GM21381 (cell line): ENCODE data around the gene TAF3.
"Not testable (repeated sequence)": the region's sequence is repeated elsewhere in the genome, so short reads cannot be mapped to it uniquely, and the experiment has no call there.

Experiments
- ATAC-seq: cut with Tn5 transposase; IDR thresholded peaks from one replicate; pipeline ENCODE4 v1.9.1; 2021; ENCODE audit warnings: mild to moderate bottlenecking, moderate library complexity; ENCODE audit not compliant: unreplicated experiment

Gene TAF3

DNA sequence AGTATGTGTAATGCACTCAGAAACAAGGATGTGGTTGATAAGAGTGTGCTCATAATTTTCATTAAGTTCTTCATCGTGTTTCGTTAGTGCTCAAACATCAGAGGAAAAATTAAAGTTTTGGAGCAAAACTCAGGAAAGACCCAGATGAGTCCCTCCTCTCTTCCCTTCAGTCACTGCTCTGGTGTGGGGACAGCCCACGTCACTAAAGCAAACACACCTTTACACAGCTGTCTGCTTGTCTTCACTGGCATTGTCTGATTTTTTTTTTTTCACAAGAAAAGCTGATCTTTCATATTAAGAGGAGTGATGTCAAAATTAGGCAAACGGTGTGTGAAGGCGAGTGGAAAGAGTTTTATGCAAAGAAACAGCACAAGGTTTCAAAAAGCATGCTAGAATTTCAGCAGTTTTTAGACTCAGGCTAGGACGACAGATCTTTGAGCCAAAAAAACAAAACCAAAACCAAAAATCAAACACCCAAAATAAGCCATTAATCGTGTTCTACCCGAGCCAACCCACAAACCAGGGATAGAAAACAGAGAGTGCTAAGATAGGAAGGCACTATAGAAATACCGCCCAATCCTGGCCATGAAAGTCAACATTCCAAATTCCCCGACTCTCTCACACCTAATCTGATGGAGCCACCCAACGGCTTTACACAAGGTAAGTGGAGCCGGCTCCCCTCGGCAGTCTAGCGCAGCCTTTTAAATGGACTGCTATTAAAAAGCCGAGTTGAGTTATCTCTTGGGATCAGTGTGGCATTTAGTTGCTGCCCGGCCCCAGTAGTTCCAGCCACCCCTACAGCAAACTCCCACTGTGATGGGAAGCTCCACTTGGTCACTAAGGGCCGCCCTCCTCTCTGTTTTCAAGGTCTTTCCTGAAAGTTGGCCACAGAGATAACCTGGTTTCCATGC lies 208.3 kb downstream of the TAF3 start:
- no peak for ATAC-seq

- ATAC-seq, result not testable (repeated sequence)
These were observed 212.9 kb downstream of the TAF3 start for GRCh38 chr10:8031211-8031610.

DNA sequence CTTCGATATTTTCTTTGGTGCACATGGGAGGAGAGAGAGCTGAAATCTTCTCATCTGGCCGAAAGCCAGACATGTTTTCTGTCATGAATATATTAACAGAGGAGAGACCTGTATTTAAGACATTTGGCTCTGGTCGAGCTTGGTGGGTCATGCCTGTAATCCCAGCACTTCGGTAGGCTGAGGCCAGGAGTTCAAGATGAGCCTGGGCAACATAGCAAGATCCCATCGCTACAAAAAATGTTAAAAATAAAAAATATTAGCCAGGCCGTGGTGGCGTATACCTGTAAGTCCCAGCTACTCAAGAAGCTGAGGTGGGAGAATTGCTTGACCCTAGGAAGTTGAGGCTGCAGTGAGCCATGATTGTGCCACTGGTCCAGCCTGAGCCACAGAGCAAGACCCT lies 214.3 kb downstream of the TAF3 start:
- no peak for ATAC-seq

- no peak for ATAC-seq
These were observed 215.6 kb downstream of the TAF3 start for GRCh38 chr10:8033812-8034465.

DNA sequence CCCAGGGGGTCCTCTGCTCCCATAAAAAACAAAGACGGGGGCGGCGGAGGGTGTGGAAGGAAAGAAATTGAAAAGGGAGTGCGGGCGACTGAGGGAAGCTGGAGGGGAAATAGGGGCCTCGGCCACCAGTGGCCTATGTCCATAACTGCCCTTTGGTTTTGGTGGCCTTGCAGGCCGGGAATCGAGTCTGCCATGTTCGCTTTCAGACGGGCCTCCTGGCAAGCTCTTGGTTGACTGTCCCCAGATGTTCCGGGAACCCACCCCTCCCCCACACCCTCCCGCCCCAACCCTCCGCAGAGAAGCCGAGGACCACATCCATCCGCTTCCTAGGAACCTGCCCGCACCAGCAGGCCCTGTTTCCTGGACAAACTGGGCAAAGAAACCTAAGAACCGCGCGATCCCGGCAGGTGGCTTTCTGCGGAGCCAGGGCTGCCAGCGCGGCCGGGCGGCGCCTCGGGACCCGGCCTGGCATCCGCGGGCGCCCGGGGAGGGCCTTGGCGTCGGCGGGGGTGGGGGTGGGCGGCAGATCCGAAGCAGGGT lies 216.2 kb downstream of the TAF3 start:
- ATAC-seq, result no peak

- no peak for ATAC-seq
These were observed 216.8 kb downstream of the TAF3 start for GRCh38 chr10:8035006-8035640.

DNA sequence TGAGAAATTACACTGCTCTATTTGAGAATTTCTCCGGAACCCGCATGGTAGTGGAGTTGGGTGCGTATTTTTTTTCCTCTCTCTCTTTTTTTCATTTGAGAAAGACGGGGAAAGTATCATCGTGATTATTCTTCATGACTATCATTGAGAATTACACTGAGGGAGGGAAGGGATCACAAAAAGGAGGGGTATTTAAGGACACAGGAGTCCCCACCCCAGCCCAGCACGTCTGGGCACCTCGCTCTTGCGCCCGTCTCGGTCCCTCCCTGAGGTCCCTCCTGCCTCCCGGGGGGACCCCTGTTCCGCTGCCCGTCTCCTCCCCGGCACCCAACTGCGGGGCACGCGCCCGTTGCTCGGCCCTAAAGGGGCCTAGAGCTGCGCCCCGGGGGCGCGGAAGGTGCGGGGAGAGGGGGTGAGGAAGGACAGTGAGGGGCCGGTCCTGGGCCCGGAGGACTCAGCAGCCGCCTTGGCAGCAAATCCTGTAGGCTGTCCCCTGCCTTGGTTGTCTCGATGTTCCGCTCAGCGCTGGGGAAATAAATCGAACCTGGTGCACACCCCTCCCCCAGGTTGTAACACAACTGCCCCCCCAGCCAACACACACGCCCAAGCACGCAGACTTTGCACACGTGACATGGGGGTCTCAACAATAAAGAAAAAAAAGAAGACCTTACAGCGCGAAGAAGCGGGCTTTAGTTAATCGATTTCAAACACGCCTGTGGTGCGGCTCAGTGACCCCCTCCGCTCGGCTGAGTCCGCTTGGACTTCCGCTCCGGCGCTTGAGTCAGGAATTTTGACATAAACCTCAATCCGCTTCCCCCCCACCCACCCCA lies 217.6 kb downstream of the TAF3 start:
- no peak for ATAC-seq

GRCh38 chr10:8036506-8037198 lies 218.3 kb downstream of the TAF3 start:
- no peak for ATAC-seq

- ATAC-seq, result no peak
These were observed 219.0 kb downstream of the TAF3 start for GRCh38 chr10:8037199-8037801.

DNA sequence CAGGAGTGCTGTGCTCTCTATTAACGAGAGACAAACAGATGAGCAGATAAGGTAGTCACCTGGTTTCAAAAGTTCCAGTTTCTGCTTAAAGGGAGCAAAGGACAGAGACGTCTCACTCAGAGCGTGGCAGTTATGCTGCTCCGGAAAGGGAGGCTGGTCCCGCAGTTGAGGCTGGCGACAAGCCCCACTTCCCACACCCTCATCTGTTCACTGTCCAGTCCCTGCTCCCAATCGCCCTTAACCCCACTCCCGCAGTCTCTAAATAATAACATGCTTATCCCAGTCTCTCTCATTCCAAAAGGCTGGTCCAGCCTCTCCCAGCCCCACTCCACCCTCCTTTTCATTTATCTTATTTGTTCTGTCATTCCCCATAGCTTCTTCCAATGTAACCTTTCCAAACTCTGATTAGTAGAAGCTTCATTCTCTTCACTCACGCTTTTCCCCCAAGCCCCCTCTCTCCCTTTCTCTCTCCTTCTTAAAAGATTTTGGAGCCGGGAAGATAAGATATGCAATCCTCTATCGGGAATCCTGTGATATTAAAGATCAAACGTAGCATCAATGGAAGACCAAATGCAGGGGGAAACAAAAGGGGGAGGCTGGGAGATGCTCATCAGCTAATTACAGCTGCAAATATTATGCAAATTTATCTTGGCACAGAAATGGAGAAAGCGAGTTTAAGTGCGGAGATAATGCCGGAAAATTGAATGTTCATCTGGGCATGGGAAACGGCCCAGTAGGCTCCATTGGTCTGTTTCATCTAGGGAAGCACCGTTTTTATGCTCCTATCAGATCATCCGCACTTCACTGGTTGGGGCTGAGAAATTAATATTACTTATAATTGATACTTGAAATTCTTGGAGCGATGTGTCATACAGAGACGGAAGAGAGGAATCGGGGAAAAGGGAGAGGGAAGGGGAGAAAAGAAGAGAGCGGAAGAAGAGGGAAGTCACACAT lies 219.9 kb downstream of the TAF3 start:
- ATAC-seq, result no peak

- no peak for ATAC-seq
These were observed 221.1 kb downstream of the TAF3 start for GRCh38 chr10:8039321-8039881.

- ATAC-seq, result no peak
These were observed 222.3 kb downstream of the TAF3 start for GRCh38 chr10:8040651-8041050.

- no peak for ATAC-seq
These were observed 223.1 kb downstream of the TAF3 start for GRCh38 chr10:8041284-8041991.

GRCh38 chr10:8041992-8042720 lies 223.9 kb downstream of the TAF3 start:
- no peak for ATAC-seq

DNA sequence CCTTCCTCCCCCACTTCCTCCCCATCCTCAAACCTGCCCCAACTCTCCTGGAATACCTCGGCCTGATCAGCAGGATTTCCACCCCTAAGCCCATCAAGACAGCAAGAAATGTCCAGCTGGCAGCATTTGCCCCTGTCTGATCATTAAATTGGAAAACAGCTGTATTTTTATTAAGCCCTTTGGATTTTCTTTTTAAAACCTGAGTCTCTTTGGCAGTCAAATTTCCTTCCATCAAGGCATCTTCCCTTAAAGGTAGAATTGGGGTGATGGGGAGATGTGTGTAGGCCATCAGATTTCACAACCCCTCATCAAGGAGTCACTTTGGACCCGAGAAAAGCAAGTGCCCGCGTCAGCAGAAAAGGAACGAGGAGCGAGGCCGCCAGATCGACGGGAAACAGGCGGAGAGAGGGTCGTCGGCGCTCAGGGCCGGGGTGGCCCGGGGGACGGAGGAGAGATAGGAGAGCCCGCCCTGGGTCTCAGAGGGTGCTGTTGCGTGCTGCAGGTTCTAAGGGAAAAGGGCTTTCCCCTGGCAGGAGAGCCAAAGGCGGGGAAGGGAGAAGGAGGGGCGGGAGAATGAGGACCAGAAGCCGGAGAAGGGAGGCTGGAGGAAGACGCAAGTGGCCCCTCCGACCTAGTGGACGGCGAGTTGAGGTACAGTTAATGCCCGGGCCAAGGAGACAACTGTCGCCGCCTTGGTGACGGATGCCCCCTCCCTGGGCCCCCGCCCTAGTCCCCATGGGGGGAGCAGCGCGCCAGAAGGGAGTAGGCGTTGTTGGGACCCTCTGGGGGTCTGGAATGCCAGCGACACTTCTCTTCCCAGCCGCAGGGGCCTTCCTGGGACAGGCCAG lies 224.6 kb downstream of the TAF3 start:
- ATAC-seq, result no peak
